Astrocyte (in vitro differentiated cells and primary cell): Measurements from ENCODE around the gene ZNF512.

Experiments
- EZH2 ChIP-seq: IDR thresholded peaks from 2 replicates; pipeline ENCODE4 v1.6.1; 2012; ENCODE audit warnings: mild to moderate bottlenecking, low read length, inconsistent platforms; ENCODE audit not compliant: insufficient read depth
- TF ChIP-seq, protein P1 (sequence below): IDR thresholded peaks from 2 replicates; pipeline ENCODE4 v1.5.1; 2011; ENCODE audit warnings: low read depth, mild to moderate bottlenecking, inconsistent platforms, low read length, moderate library complexity; ENCODE audit not compliant: insufficient read depth

DNA sequence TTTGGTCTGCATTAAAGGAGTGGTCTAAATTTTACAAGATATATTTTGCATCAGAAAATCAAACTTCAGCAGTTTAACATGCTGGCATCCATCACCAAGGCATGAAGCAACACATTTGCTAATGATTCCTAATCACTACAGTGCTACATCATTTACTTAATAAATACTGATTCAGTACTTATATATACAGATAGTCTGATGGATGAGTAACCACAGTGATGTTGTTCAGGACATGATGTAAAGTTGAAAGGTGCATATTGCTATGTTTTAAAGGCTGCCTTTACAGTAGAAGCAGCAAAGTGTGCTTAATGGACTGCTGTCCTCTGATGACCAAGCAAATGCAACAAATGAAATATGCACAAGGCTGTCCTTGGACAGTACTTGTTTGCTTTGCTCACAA, 69.5 kb downstream of the ZNF512 start:
- TF ChIP-seq, protein P1, sequence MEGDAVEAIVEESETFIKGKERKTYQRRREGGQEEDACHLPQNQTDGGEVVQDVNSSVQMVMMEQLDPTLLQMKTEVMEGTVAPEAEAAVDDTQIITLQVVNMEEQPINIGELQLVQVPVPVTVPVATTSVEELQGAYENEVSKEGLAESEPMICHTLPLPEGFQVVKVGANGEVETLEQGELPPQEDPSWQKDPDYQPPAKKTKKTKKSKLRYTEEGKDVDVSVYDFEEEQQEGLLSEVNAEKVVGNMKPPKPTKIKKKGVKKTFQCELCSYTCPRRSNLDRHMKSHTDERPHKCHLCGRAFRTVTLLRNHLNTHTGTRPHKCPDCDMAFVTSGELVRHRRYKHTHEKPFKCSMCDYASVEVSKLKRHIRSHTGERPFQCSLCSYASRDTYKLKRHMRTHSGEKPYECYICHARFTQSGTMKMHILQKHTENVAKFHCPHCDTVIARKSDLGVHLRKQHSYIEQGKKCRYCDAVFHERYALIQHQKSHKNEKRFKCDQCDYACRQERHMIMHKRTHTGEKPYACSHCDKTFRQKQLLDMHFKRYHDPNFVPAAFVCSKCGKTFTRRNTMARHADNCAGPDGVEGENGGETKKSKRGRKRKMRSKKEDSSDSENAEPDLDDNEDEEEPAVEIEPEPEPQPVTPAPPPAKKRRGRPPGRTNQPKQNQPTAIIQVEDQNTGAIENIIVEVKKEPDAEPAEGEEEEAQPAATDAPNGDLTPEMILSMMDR: no peak
- no peak for TF ChIP-seq EZH2
